ENCODE data around the gene METTL1.

DNA sequence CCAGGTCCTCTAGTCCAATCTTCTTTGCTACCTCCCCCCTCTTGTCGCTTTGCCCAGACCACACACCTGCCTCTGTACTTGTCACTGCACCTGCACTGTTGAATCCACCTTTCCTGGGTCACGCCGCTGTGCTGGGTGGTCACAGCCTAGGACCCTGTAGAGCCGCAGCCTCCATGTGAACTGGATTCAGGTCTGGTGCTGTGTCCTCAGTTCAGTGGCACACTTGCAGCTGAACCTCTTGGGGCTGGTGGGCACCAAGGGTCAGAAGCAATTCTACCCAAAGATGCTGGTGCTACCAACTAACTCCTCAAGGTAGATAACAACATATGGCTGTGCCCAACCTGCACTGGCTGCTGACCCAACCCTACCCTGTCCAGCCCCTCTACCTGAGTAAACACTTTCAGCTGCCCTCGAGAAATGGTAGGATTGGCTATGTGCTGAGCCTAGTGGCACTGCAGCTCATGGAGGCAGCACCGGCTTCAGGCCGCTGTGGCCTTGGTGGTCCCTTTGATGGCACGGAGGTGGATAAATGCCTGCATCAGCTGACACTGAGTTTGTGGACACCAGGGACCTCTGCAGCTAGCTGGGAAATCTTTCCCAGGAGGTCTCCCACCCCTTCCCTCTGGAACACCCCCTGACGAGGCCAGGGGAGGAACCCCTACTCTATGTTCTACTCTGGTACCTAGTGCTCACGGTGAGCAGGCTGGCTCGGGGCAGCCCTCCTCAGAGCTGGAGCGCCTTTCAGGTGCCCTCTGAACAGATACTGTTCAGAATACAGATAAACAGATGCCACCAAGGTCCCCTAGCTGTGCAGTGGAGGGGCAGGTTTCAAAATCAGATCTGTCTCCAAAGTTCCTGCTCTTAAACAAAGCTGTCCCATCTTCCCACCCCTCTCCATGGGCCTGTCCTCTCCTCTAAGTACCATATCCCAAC is 47.6 kb downstream of the METTL1 start:
- TF ChIP-seq POLR2A (IDR thresholded peaks at IDR 0.05), result no peak
- TF ChIP-seq, protein P1, sequence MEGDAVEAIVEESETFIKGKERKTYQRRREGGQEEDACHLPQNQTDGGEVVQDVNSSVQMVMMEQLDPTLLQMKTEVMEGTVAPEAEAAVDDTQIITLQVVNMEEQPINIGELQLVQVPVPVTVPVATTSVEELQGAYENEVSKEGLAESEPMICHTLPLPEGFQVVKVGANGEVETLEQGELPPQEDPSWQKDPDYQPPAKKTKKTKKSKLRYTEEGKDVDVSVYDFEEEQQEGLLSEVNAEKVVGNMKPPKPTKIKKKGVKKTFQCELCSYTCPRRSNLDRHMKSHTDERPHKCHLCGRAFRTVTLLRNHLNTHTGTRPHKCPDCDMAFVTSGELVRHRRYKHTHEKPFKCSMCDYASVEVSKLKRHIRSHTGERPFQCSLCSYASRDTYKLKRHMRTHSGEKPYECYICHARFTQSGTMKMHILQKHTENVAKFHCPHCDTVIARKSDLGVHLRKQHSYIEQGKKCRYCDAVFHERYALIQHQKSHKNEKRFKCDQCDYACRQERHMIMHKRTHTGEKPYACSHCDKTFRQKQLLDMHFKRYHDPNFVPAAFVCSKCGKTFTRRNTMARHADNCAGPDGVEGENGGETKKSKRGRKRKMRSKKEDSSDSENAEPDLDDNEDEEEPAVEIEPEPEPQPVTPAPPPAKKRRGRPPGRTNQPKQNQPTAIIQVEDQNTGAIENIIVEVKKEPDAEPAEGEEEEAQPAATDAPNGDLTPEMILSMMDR (IDR thresholded peaks at IDR 0.05), result no peak
- TF ChIP-seq POLR2AphosphoS5 (IDR thresholded peaks at IDR 0.05), result no peak
- TF ChIP-seq EP300 (IDR thresholded peaks at IDR 0.05), result no peak
